Urinary bladder (tissue), 4 donors: ENCODE data around the gene PRMT7. TPM values are rescaled to one million over a fixed set of nuclear protein-coding genes. Genes with fewer than 3 reads are reported as not detected.

Experiments
- DNase-seq: peaks from one replicate; pipeline ENCODE4 v3.0.0-alpha.2; 2015; ENCODE audit errors: extremely low spot score
- H3K27ac ChIP-seq: one replicate; pipeline ENCODE4 v1.5.1; 2013; ENCODE audit warnings: low read depth, mild to moderate bottlenecking, moderate library complexity
- H3K36me3 ChIP-seq: one replicate; pipeline ENCODE4 v1.6.1; 2013; ENCODE audit warnings: mild to moderate bottlenecking, moderate library complexity; ENCODE audit not compliant: insufficient read depth
- H3K4me1 ChIP-seq: one replicate; pipeline ENCODE4 v1.6.1; 2013; ENCODE audit warnings: mild to moderate bottlenecking, moderate library complexity; ENCODE audit not compliant: insufficient read depth
- H3K4me3 ChIP-seq: one replicate; pipeline ENCODE4 v1.5.1; 2013; ENCODE audit warnings: low read depth, low read length
- WGBS: extraction: QIAGEN DNeasy Blood & Tissue Kit; methylation state at CpG from one replicate; pipeline ENCODE4 v1.1.7; 2013; 5-methylcytosine and 5-hydroxymethylcytosine counted together
- polyA plus RNA-seq: library from polyadenylated mRNA; stranded (reverse); fragments of 200-250 nt; gene quantifications from one replicate; pipeline ENCODE4 v1.2.3, GENCODE V29; 2013
- total RNA-seq: library from RNA; depleted of rRNA; stranded (reverse); fragments of >200 nt; gene quantifications from one replicate; pipeline ENCODE4 v1.2.3, GENCODE V29; 2014
- donor health status: healthy with polysubstance abuse.
- donor health status: healthy.

PRMT7 gene
- total and polyA plus RNA-seq, 2 donors, result 38.7 to 53.2 TPM

DNA sequence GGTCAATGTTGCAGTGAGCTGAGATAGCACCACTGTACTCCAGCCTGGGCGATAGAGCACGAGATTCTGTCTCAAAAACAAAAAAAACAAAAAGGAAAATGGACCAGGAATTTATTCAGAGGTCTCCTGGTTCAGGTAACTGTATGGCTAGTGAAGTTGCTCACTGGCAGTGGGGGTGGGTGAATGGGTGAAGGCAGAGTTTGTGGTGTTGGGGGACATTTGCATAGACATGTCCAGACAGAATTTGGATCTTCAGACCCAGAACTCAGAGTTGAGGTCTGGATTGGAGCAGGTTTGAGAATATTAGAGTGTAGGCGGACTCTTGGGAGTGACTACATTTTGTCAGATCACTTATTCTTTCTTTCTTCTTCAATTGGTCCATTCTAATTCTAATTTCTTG lies 82.5 kb downstream of the PRMT7 start:
- Histone ChIP-seq H3K4me1 (no peaks in the 10 kb centered on the region), H3K27ac (no peak overlapping the region), H3K36me3 (no peaks in the 10 kb centered on the region), H3K4me3 (no peak overlapping the region)
- no peak for DNase-seq
- 83% methylated on average over 3 of the region's 3 CpGs for whole genome bisulfite sequencing

DNA sequence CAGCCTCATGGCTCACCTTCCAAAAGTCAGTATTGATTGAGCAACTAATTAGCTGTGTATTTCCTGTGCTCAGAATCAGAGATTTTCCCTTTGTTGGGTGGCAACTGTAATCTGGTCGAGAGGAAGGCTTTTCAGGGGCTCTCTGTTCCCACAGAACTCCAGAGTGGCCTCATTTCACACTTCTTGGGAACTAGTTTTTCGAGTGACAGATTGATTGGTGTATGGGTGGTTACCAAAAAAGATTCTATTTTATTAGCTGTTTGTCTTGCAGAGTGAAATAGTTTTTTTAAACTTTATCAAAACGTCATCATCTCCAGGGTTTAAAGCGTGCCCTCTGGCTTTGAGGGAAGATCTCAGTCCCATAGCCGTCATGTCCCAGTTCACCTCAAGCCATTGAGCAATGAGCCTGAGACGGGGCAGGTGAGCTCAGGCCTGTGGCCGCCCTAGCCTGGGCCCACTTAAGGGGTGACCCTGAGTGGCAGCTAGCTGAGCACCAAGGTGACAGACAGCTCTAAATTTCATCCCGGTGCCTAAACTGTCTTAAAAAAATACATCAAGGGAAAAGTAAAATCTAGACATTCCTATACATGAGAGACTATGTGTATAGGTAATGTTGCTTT lies 84.5 kb downstream of the PRMT7 start:
- Histone ChIP-seq H3K36me3 (no peaks in the 10 kb centered on the region), H3K27ac (no peak overlapping the region), H3K4me3 (no peak overlapping the region), H3K4me1 (no peaks in the 10 kb centered on the region)
- no peak for DNase-seq
- WGBS, result 75% methylated on average over 8 of the region's 8 CpGs

DNA sequence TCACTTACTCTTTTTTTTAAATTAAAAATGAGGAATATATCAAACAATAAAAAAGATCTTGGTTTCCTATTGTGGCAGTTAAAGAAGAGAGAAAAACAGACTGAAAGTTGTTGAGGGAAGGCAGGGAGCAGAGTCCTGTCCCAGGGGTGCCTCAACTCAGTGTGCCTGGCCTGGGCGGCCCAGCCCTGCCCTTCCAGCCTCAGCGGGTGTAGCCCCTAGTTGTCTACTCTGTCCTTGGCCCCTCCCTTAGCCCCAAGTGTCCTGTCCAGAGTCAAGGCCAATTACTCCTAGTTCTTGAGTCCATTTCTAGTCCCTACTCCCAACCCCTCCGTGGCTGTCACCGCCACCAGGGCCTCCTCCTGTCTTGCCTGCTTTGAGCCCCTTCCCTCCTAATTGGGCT lies 85.0 kb downstream of the PRMT7 start:
- no peaks in the 10 kb centered on the region for H3K4me1 ChIP-seq
- WGBS, result 79% methylated on average over 4 of the region's 4 CpGs
- no peak overlapping the region for H3K4me3 ChIP-seq
- no peak for DNase-seq
- no peaks in the 10 kb centered on the region for H3K36me3 ChIP-seq
- no peak overlapping the region for H3K27ac ChIP-seq

DNA sequence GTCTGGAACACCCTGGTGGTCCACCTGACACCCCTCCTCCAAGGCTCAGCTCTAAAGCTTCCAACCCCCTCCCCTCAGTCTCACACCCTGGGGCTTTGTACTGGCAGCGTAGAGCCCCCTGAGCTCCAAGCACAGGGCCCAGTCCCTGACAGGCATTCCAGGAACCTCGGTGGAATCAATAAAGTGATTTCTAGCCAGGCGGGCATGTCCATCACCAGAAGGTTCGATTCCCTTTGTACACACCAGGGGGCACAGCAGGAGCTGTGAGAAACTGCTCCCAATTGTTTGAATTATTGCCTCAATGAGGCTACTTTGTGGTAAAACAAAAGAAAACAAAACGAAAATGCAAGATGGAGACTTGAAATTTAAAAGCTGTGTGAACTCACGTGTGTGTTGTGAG lies 85.7 kb downstream of the PRMT7 start:
- Histone ChIP-seq H3K4me1 (no peaks in the 10 kb centered on the region), H3K27ac (no peak overlapping the region), H3K36me3 (no peaks in the 10 kb centered on the region), H3K4me3 (no peak overlapping the region)
- whole genome bisulfite sequencing, result 36% methylated on average over 6 of the region's 6 CpGs
- no peak for DNase-seq

DNA sequence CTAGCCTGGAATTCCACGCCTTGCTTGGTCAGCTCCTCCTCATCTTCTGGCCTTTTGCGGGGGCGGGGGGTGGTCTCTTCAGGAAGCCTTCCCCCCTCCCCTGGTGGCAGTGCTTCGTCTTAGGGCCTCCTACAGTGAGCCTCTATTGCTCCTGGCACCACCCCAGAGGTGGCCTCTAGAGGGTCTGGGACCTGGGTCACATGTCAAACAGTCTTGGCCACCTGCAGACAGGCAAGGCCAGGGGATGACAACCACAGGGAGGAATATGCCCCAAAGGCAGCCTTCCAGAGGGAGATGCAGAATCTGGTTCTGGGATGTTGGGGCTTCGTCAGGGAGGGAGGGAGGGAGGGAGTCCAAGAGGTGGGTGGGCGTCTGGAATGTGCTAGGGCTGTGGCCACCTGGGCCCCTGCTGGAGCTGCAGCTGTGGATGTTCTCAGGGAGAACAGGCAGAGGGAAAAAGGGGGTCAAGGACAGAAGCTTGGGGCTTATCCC lies 86.9 kb downstream of the PRMT7 start:
- no peak for DNase-seq
- Histone ChIP-seq H3K4me1 (no peaks in the 10 kb centered on the region), H3K4me3 (no peak overlapping the region), H3K36me3 (no peaks in the 10 kb centered on the region), H3K27ac (no peak overlapping the region)
- WGBS, result 71% methylated on average over 6 of the region's 6 CpGs

DNA sequence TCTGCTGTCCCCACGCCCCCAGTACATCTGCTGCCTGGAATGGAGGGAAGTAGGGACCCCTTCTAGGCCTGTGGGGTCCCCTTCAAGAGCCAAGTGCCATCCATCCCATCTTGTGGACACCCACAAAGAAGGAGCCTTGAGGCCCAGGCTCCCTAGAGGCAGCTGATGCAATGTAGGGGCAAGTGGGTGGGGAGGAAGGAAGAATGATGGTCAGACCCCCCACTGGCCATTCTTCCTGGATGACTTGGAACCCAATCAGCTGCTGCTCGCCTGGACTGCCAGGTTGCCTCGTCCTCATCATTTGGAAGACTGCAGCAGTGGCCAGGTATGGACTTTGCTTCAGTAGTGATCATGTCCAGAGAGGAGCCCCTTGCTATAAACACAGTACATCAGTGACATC lies 88.6 kb downstream of the PRMT7 start:
- Histone ChIP-seq H3K27ac (no peak overlapping the region), H3K4me3 (no peak overlapping the region), H3K4me1 (no peaks in the 10 kb centered on the region), H3K36me3 (no peaks in the 10 kb centered on the region)
- 84% methylated on average over 3 of the region's 3 CpGs for WGBS
- DNase-seq, result no peak

DNA sequence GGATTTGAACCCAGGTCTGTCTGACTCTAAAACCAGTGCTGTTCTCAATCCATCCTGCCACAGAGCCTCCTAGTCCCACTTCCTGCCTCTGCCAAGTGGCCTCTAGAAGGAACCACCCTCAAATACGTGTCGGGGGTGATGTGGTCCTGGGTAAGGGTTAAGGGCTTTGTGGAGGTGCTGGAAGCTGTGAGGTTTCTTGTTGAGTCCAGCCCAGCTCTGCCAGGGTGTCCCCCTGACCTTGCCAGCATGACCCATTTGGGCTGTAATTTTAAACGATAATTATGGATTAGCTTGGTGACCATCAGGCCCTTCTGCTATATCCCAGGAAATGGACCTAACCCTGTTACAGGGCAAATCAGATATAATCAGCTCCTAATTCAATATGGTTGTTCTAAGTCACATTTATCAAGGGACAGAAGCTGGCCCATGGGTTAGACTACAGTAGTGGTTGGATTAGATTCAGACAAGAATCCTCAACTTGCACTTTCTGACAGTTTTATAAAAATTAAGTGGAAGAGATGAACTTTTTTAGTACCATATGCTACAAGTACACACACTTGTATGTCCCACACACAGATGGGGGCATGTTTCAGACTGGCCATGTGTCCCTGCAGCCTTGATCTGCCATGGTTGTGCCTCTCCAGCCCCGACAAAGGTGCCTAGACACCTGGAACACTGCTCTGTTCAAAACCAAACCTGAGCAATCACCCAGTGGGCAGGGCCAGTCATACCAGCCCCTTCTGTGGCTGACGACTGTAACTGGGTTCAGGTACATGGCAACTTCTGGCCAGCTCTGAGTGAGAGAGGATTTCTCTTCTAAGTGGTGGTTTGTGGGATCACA lies 89.5 kb downstream of the PRMT7 start:
- no peak overlapping the region for H3K4me3 ChIP-seq
- 76% methylated on average over 5 of the region's 5 CpGs for WGBS
- H3K27ac ChIP-seq, result no peak overlapping the region
- H3K36me3 ChIP-seq, result no peaks in the 10 kb centered on the region
- no peak for DNase-seq
- H3K4me1 ChIP-seq, result no peaks in the 10 kb centered on the region

DNA sequence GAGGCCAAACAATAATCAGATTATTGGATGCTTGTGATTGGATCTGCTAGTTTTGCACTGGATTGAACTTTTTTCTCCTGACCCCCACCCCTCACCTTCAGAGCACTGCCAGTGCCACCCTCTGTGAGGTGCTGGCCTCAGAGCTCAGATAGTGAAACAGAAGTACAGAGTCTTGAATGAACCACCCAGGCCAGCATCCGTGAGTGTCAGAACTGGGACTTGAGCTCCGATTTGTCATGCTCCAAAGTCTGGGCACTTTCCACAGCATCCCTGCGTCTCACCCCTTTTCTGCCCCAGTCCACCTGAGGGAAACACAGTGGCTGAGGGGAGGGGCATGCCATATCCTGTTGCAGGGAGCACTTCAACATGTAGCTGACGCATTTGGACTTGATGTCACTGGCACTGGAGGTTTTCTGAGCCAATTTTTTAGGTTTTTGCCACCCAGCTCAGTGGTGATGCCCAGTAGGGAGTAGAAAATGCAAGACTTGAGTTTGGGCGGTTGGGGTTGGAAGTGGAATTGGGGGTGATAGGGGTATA lies 90.2 kb downstream of the PRMT7 start:
- Histone ChIP-seq H3K4me1 (no peaks in the 10 kb centered on the region), H3K4me3 (no peak overlapping the region), H3K36me3 (no peaks in the 10 kb centered on the region), H3K27ac (no peak overlapping the region)
- WGBS, result 72% methylated on average over 5 of the region's 5 CpGs
- DNase-seq, result no peak

DNA sequence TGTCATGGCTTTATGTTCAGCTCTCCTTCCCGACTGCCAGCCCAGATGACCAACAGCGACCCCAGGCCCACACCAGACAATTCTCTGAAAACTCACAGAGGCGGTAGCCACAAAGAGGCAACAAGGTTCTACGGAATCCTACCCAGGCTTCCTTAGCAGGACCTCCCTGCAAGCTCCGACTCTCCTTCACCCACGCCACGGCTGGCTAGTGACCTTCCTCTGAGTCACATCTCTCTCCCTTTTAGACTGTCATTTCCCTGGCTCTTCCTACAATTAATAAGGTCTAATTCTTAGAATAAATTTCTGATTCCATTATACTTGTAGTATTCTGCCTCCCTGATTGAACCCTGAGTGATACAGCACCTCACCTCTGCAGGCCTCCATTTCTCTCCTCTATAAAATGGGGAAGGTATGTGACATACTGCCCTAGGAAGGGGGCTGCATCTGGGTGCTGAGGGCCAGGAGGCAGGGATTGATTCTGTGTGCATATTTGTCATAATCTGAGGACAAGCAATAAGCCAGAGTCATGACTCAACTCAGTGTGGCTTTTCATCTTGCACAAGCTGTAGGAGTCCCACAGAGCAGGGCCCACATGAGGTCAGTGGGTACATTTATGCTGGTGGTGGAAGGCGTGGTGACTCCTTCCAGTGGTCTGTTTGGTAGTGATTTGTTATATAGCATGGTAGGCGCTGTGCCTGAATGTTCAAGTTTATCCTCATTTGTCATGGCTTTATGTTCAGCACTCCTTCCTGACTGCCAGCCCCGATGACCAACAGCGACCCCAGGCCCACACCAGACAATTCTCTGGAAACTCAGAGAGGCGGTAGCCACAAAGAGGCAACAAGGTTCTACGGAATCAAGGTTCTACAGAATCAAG lies 91.3 kb downstream of the PRMT7 start:
- WGBS, result 78% methylated on average over 13 of the region's 13 CpGs
- no peaks in the 10 kb centered on the region for H3K4me1 ChIP-seq
- H3K36me3 ChIP-seq, result no peaks in the 10 kb centered on the region
- H3K27ac ChIP-seq, result no peak overlapping the region
- no peak overlapping the region for H3K4me3 ChIP-seq
- no peak for DNase-seq

DNA sequence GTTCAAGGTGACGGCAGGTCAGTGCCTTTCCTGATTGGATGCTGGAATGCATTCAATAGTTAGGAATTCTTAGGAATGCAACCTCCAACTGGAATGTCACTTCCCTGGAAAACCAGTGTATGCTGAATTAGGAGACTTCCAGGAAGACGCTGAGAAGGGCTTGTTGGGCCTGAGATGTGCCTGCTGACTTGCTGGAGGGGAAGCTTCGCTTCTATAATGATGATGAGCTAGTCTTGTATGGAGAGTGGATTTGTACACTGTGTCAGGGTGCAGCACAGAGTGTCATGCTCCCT lies 91.9 kb downstream of the PRMT7 start:
- H3K27ac ChIP-seq, result no peak overlapping the region
- H3K4me1 ChIP-seq, result no peaks in the 10 kb centered on the region
- no peak overlapping the region for H3K4me3 ChIP-seq
- WGBS, result 86% methylated on average over 3 of the region's 3 CpGs
- H3K36me3 ChIP-seq, result no peaks in the 10 kb centered on the region
- no peak for DNase-seq

DNA sequence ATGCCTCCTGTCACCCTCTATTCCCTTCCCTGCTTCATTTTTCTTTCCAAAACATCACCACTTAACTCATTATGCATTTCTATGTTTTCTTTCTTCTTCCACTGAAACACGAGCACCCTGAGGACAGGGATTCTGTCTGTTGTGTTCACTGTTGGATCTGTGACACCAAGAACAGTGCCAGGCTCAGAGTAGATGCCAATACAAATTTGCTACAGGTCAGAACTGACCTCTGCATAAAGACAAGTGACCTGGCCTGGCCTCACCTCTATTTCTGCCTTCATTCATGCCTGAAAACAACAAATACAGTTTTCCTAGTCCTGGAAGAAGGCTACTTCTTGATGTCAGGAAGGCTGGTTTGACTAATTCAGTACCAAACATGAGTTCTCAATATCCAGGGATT lies 92.4 kb downstream of the PRMT7 start:
- H3K4me3 ChIP-seq, result no peak overlapping the region
- no peaks in the 10 kb centered on the region for H3K36me3 ChIP-seq
- H3K27ac ChIP-seq, result no peak overlapping the region
- no peaks in the 10 kb centered on the region for H3K4me1 ChIP-seq
- 33% methylated on average over 1 of the region's 1 CpG for WGBS
- no peak for DNase-seq

DNA sequence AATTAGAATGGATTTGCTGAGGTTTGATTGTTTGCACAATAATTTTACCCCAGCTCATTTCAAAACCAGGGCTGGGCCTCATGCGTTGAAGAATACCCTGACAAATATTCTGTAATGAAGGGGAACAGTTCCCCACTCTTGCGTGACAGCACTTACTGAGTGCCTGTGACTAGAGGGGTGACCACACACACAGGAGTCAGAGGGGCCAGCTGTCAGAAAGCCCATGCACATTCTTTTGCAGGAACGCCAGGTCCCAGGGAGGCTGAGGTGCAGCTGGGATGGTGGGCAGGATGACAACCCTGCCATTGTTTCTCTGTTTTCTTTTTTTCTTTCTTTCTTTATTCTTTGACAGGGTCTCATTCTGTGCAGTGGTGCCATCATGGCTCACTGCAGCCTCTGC lies 92.9 kb downstream of the PRMT7 start:
- DNase-seq, result no peak
- Histone ChIP-seq H3K27ac (no peak overlapping the region), H3K36me3 (no peaks in the 10 kb centered on the region), H3K4me1 (no peaks in the 10 kb centered on the region), H3K4me3 (no peak overlapping the region)
- WGBS, result 84% methylated on average over 3 of the region's 3 CpGs

DNA sequence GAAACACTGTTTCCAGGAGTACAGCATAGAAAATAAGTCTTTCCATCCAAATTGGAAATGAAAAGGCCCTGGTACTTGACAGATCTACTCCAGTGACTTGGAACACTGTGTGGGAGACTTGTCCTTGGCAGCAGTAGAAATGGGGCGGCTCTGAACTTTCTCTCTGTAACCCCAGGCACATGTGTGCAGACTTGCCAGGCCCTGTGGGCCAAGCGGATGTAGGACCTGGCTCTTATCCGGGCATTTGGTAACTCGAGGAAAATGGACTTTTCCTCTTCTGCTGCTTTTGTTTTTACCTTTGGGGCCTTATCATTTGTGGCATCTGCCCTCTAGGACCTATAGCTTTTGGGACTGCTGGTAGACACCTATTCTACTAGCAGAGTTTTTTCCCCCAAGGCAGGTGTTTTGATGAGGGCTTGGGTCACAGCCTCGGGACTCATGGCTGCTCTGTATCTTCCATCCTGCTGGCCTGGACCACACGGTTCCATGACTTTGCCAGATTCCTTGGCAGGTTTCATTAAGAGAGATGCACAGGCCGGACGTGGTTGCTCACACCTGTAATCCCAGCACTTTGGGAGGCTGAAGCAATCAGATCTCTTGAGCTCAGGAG lies 94.0 kb downstream of the PRMT7 start:
- 75% methylated on average over 8 of the region's 8 CpGs for WGBS
- Histone ChIP-seq H3K27ac (no peak overlapping the region), H3K4me3 (no peak overlapping the region), H3K4me1 (no peaks in the 10 kb centered on the region), H3K36me3 (no peaks in the 10 kb centered on the region)
- DNase-seq, result no peak
